ENCODE data around the gene METTL22.

Gene METTL22

DNA sequence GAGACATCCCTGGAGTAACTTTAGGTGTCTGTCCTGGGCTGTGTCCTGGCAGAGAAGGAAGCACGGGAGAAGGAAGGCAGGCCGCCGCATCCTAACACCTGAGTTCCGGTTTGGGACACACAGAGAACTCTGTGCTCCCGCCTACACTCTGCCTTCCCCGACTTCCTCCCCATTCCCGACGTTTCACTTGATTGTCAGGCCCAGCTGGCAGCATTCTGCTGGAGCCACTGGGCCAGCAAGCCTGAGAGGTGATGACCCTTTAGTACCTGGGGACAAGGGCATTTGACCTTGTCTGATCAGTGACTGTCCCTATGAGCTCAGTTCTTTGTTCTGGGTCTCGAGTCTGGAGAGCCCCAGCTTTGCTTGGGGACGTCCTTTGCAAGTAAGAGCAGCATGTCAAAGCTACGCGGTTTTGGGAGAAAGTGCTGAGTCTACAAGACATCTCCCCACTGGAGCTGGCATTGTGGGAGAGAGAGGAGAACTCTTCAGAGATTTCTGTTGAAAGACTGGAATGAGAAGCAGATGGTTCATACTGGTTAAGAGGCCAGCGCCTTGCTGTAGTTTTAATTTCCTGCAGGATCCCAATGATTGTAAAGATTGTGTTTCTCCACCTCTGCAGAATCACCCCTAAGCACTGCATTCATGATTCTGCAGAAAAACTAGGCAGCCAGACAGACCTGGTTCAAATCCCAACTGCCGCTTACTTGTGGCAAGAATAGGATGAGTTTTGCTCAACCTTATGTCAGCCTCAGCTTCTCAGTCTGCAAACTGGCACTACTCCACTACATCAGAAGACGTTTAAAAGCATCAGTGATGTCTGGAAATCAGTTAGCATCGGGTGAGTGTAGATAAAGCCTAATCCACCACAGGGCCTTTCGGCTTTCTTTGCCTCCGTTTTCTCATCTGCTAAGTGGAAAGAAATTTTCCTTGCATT, 73.6 kb downstream of the METTL22 start:
- DNase-seq (ENCODE audit: low spot score), result no peak

DNA sequence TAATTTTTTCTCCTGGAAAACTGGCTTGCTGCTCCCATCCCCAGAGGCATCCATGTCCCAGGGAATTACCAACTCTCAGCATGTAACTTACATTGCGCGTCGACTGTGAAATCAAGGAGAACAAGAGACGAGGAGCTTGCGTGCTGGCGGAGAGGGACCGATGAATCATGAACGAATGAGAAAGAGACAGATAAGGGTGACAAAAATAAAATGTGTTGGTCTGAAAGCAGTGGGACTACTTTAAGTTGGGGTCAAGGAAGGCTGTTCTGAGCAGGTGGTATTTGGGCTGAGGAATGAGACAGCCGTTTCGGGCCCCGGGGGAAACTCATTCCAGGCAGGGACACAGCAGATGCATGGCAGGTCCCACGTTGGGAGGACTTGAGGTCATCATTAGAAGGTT, 75.4 kb downstream of the METTL22 start:
- no peak for DNase-seq (ENCODE audit: low spot score)

- DNase-seq (ENCODE audit: low spot score), result no peak
Measured at GRCh38 chr16:8697965-8698364, 76.5 kb downstream of the METTL22 start.

Measured in pons (tissue), 1 donor.